Adrenal gland (tissue), 12 donors: ENCODE data around the gene HBE1. TPM values are rescaled to one million over a fixed set of nuclear protein-coding genes. Genes with fewer than 3 reads are reported as not detected.

ENCODE experiments used
- DNase-seq, 7 donors: peaks; one replicate each; pipeline ENCODE4 v3.0.0-alpha.2; 2019 to 2020
- H3K27ac ChIP-seq, 5 donors: fragments of 200-600 bp; sonication (generic) in 4 of 5; 1 replicate in 3 of 5; 2 replicates in 2 of 5; pipeline versions ENCODE4 v1.5.1 to v1.8.0; 2016 to 2020; ENCODE audit warnings: mild to moderate bottlenecking in 1 of 5
- H3K27me3 ChIP-seq: fragments of 200-600 bp; 2 replicates; pipeline ENCODE4 v1.8.0; 2021
- H3K36me3 ChIP-seq, 2 donors: fragments of 200-600 bp; replicated peaks in 1 of 2; 1 replicate in 1 of 2; 2 replicates in 1 of 2; pipeline versions ENCODE4 v1.5.1 to v1.8.0; 2018 to 2022
- H3K4me1 ChIP-seq, 2 donors: fragments of 200-600 bp; replicated peaks in 1 of 2; 1 replicate in 1 of 2; 2 replicates in 1 of 2; pipeline versions ENCODE4 v1.5.1 to v1.8.0; 2018 to 2021
- H3K4me3 ChIP-seq, 4 donors: fragments of 200-600 bp; sonication (generic) in 3 of 4; one replicate each; pipeline ENCODE4 v1.5.1; 2016 to 2018
- H3K9me3 ChIP-seq, 3 donors: fragments of 200-600 bp; sonication (generic) in 1 of 3; replicated peaks in 1 of 3; 1 replicate in 2 of 3; 2 replicates in 1 of 3; pipeline versions ENCODE4 v1.5.1 to v1.8.0; 2016 to 2021
- POLR2A ChIP-seq, 2 donors: fragments of 450-650 bp; IDR thresholded peaks; one replicate each; pipeline ENCODE4 v1.6.1; 2017; ENCODE audit warnings: antibody characterized with exemption in 2 of 2, mild to moderate bottlenecking in 2 of 2, moderate library complexity in 1 of 2
- whole genome bisulfite sequencing, 4 donors: extraction: QIAGEN DNeasy Blood & Tissue Kit in 2 of 4; methylation state at CpG; one replicate each; pipeline versions ENCODE4 v1.1.5 to v1.1.7; 2013 to 2017; 5-methylcytosine and 5-hydroxymethylcytosine counted together
- intact Hi-C, 2 donors: fragments of 100-400 bp; cut with DNase I; formaldehyde crosslinking; loops; one replicate each; pipeline versions ENCODE4 v1.14.1 to v1.15.0; 2022 to 2023
- polyA plus RNA-seq, 3 donors: library from polyadenylated mRNA; stranded (reverse); fragments of 200-250 nt in 2 of 3; fragments of 350-450 nt in 1 of 3; fragmentation: Illumina TruSeq in 1 of 3; extraction: RNeasy Lipid Tissue Mini Kit (QIAGEN cat#74804) in 1 of 3; gene quantifications; one replicate each; pipeline ENCODE4 v1.2.3, GENCODE V29; 2013 to 2014
- total RNA-seq, 9 donors: library from RNA; depleted of rRNA in 4 of 9; stranded (reverse); fragments of >200 nt in 4 of 9; fragments of 120-200 nt in 1 of 9; fragmentation: NEBNext Ultra II Directional in 1 of 9; extraction: Animal tissue kit (Norgen Biotek cat#: 25700) in 1 of 9; gene quantifications; one replicate each; pipeline versions ENCODE4 v1.1.0 to v1.2.4, GENCODE V29; 2013 to 2023
- TF ChIP-seq, protein P1 (sequence below), 6 experiments: fragments of 450-650 bp in 4 of 6; fragments of 200-600 bp in 2 of 6; sonication (generic) in 1 of 6; IDR thresholded peaks; 1 replicate in 5 of 6; 2 replicates in 1 of 6; pipeline versions ENCODE4 v1.5.1 to v1.8.0; 2016 to 2021; ENCODE audit warnings: antibody characterized with exemption in 6 of 6, mild to moderate bottlenecking in 2 of 6, moderate library complexity in 1 of 6
- donor health status: healthy with polysubstance abuse.
- donor health status: Bipolar disorder and iron deficiency.
- donor health status: DM: yes; HTN: yes; CAD: no.
- donor health status: DM: no; HTN: no; CAD: no.
- donor health status: DM: no; HTN: no; CAD: no.
- donor health status: DM: yes; HTN: yes; CAD: no.

The HBE1 gene
- total and polyA plus RNA-seq, 12 donors = 0.16 to 42.8 (median 3.6) TPM; not detected in 7

DNA sequence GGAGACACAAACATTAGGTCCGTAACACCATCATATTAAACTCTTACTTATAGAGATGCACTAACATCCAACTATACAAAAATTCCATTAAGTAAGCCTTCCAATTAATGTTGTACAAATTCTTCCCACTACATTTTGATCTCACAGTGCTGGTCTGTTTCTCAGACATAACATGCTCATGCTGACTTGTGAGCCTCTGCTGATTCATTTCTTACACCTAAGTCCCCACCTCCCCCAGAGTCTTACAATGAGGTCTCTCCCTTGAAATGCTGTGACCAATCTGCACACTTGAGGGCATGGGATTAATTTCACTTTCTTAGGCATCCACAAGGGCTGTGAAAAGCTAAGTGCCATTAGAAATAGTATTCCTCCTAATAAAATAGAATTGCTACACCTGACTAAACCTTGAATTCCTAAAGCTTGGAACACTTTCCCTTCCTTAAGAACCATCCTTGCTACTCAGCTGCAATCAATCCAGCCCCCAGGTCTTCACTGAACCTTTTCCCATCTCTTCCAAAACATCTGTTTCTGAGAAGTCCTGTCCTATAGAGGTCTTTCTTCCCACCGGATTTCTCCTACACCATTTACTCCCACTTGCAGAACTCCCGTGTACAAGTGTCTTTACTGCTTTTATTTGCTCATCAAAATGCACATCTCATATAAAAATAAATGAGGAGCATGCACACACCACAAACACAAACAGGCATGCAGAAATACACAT, 22.1 kb downstream of the HBE1 start:
- no peaks in the 10 kb centered on the region for H3K4me1 ChIP-seq
- DNase-seq = no peak
- H3K27ac ChIP-seq = no peak overlapping the region
- TF ChIP-seq, protein P1, sequence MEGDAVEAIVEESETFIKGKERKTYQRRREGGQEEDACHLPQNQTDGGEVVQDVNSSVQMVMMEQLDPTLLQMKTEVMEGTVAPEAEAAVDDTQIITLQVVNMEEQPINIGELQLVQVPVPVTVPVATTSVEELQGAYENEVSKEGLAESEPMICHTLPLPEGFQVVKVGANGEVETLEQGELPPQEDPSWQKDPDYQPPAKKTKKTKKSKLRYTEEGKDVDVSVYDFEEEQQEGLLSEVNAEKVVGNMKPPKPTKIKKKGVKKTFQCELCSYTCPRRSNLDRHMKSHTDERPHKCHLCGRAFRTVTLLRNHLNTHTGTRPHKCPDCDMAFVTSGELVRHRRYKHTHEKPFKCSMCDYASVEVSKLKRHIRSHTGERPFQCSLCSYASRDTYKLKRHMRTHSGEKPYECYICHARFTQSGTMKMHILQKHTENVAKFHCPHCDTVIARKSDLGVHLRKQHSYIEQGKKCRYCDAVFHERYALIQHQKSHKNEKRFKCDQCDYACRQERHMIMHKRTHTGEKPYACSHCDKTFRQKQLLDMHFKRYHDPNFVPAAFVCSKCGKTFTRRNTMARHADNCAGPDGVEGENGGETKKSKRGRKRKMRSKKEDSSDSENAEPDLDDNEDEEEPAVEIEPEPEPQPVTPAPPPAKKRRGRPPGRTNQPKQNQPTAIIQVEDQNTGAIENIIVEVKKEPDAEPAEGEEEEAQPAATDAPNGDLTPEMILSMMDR (IDR thresholded peaks at IDR 0.05) = no peak
- TF ChIP-seq POLR2A (IDR thresholded peaks at IDR 0.05) = no peak
- no peaks in the 10 kb centered on the region for H3K27me3 ChIP-seq
- H3K4me3 ChIP-seq = no peak overlapping the region
- no peaks in the 10 kb centered on the region for H3K9me3 ChIP-seq
- intact Hi-C loops = no loop called here
- H3K36me3 ChIP-seq = no peaks in the 10 kb centered on the region
- WGBS, 4 donors = 68 to 75% (median 73%) methylated on average over 3 of the region's 3 CpGs

GRCh38 chr11:5246772-5247471, 22.8 kb downstream of the HBE1 start:
- H3K27ac ChIP-seq = no peak overlapping the region
- no peaks in the 10 kb centered on the region for H3K27me3 ChIP-seq
- WGBS, 4 donors = 61 to 66% (median 62%) methylated on average over 6 of the region's 6 CpGs
- no peaks in the 10 kb centered on the region for H3K9me3 ChIP-seq
- TF ChIP-seq, protein P1 (IDR thresholded peaks at IDR 0.05) = no peak
- TF ChIP-seq POLR2A (IDR thresholded peaks at IDR 0.05) = no peak
- DNase-seq = no peak
- no peaks in the 10 kb centered on the region for H3K36me3 ChIP-seq
- intact Hi-C loops = no loop called here
- no peak overlapping the region for H3K4me3 ChIP-seq
- H3K4me1 ChIP-seq = no peaks in the 10 kb centered on the region

- 69 to 76% (median 71%) methylated on average over 2 of the region's 2 CpGs for WGBS, 4 donors
- intact Hi-C loops = no loop called here
- H3K36me3 ChIP-seq = no peaks in the 10 kb centered on the region
These were observed 24.6 kb downstream of the HBE1 start for GRCh38 chr11:5245155-5245554.

GRCh38 chr11:5243816-5244180, 25.9 kb downstream of the HBE1 start:
- no peak for DNase-seq
- Histone ChIP-seq H3K27ac (no peak overlapping the region), H3K36me3 (no peaks in the 10 kb centered on the region), H3K4me3 (no peak overlapping the region), H3K4me1 (no peaks in the 10 kb centered on the region), H3K9me3 (no peaks in the 10 kb centered on the region), H3K27me3 (no peaks in the 10 kb centered on the region)
- TF ChIP-seq, protein P1 (IDR thresholded peaks at IDR 0.05) = no peak
- TF ChIP-seq POLR2A (IDR thresholded peaks at IDR 0.05) = no peak
- intact Hi-C loops = no loop called here
- 65 to 76% (median 70%) methylated on average over 4 of the region's 4 CpGs for WGBS, 4 donors

More at GRCh38 chr11:5245155-5245554, 24.6 kb downstream of the HBE1 start:
- H3K9me3 ChIP-seq = no peaks in the 10 kb centered on the region
- H3K4me1 ChIP-seq = no peaks in the 10 kb centered on the region
- no peak overlapping the region for H3K4me3 ChIP-seq
- TF ChIP-seq, protein P1 (IDR thresholded peaks at IDR 0.05) = no peak
- no peak for TF ChIP-seq POLR2A (IDR thresholded peaks at IDR 0.05)
- H3K27ac ChIP-seq = no peak overlapping the region
- H3K27me3 ChIP-seq = no peaks in the 10 kb centered on the region
- DNase-seq = no peak
